HEK293T (cell line): ENCODE measurements around the gene WNT2B.

Source experiments
- CTBP1 ChIP-seq: fragments of 450-650 bp; IDR thresholded peaks from 2 replicates; pipeline ENCODE4 v1.6.1; 2016; ENCODE audit warnings: borderline replicate concordance
- ELF4 ChIP-seq: fragments of 450-650 bp; IDR thresholded peaks from 2 replicates; pipeline ENCODE4 v1.6.1; 2017; ENCODE audit warnings: antibody characterized with exemption
- FOXK2 ChIP-seq: fragments of 450-650 bp; IDR thresholded peaks from 2 replicates; pipeline ENCODE4 v1.6.1; 2016; ENCODE audit warnings: mild to moderate bottlenecking
- FOXM1 ChIP-seq: fragments of 450-650 bp; IDR thresholded peaks from 2 replicates; pipeline ENCODE4 v1.6.1; 2017; ENCODE audit warnings: mild to moderate bottlenecking, borderline replicate concordance
- HDGF ChIP-seq: fragments of 450-650 bp; IDR thresholded peaks from 2 replicates; pipeline ENCODE4 v1.6.1; 2017; ENCODE audit warnings: antibody characterized with exemption, borderline replicate concordance
- NFRKB ChIP-seq: fragments of 450-650 bp; IDR thresholded peaks from 2 replicates; pipeline ENCODE4 v1.6.1; 2016; ENCODE audit warnings: mild to moderate bottlenecking, moderate library complexity
- SP1 ChIP-seq: fragments of 450-650 bp; IDR thresholded peaks from 2 replicates; pipeline ENCODE4 v1.6.1; 2017
- SUZ12 ChIP-seq: fragments of 450-650 bp; IDR thresholded peaks from 2 replicates; pipeline ENCODE4 v1.6.1; 2016; ENCODE audit warnings: mild to moderate bottlenecking
- ZNF384 ChIP-seq: fragments of 450-650 bp; IDR thresholded peaks from 2 replicates; pipeline ENCODE4 v1.6.1; 2016

GRCh38 chr1:112564081-112564480 lies 55.3 kb downstream of the WNT2B start:
- TF ChIP-seq CTBP1: no peak
- TF ChIP-seq SUZ12: no peak
- TF ChIP-seq HDGF: no peak
- no peak for TF ChIP-seq FOXK2
- no peak for TF ChIP-seq SP1
- TF ChIP-seq FOXM1: no peak
- no peak for TF ChIP-seq ZNF384
- TF ChIP-seq NFRKB: no peak
- TF ChIP-seq ELF4: no peak
